HepG2 (cell line): ENCODE data around the gene C12orf56. TPM values are rescaled to one million over a fixed set of nuclear protein-coding genes. Genes with fewer than 3 reads are reported as not detected.
A peak's percentile ranks its signal among the peaks of the same experiment; 100 is the strongest.

Experiments
- ATF5 ChIP-seq: sonication (generic); formaldehyde crosslinking; IDR thresholded peaks from 2 replicates; pipeline ENCODE4 v1.4.0; 2020; ENCODE audit warnings: mild to moderate bottlenecking, low read depth, missing genetic modification reagents
- ATF7-NPFF ChIP-seq: sonication (generic); formaldehyde crosslinking; IDR thresholded peaks from 2 replicates; pipeline ENCODE4 v1.8.1; 2023; ENCODE audit warnings: mild to moderate bottlenecking, low read depth, missing genetic modification reagents, moderate library complexity
- CEBPG ChIP-seq: IDR thresholded peaks from 2 replicates; pipeline ENCODE4 v1.6.1; 2016
- ESRRA ChIP-seq: sonication (generic); formaldehyde crosslinking; IDR thresholded peaks from 2 replicates; pipeline ENCODE4 v1.5.1; 2020; ENCODE audit warnings: mild to moderate bottlenecking, low read depth, missing genetic modification reagents
- ETS1 ChIP-seq: sonication (generic); formaldehyde crosslinking; IDR thresholded peaks from 2 replicates; pipeline ENCODE4 v1.4.0; 2020; ENCODE audit warnings: missing genetic modification reagents
- FOXP4 ChIP-seq: sonication (generic); formaldehyde crosslinking; IDR thresholded peaks from 2 replicates; pipeline ENCODE4 v1.4.0; 2020; ENCODE audit warnings: missing genetic modification reagents
- GMEB2 ChIP-seq: IDR thresholded peaks from 2 replicates; pipeline ENCODE4 v1.6.1; 2016; ENCODE audit warnings: missing biosample characterization, missing genetic modification reagents, low read depth
- HMG20A ChIP-seq: IDR thresholded peaks from 2 replicates; pipeline ENCODE4 v1.6.1; 2016; ENCODE audit warnings: borderline replicate concordance
- MXD1 ChIP-seq: sonication (generic); formaldehyde crosslinking; IDR thresholded peaks from 2 replicates; pipeline ENCODE4 v1.4.0; 2020; ENCODE audit warnings: mild to moderate bottlenecking, missing genetic modification reagents
- PAX8 ChIP-seq: sonication (generic); formaldehyde crosslinking; IDR thresholded peaks from 2 replicates; pipeline ENCODE4 v1.8.0; 2022; ENCODE audit warnings: mild to moderate bottlenecking, missing genetic modification reagents, borderline replicate concordance
- SALL1 ChIP-seq: sonication (generic); formaldehyde crosslinking; IDR thresholded peaks from 2 replicates; pipeline ENCODE4 v1.8.0; 2022; ENCODE audit warnings: mild to moderate bottlenecking, missing genetic modification reagents
- SMARCE1 ChIP-seq: fragments of 450-650 bp; IDR thresholded peaks from 2 replicates; pipeline ENCODE4 v1.6.1; 2017; ENCODE audit warnings: borderline replicate concordance
- SNRNP70 ChIP-seq: fragments of 200-400 bp; formaldehyde crosslinking; IDR thresholded peaks from 2 replicates; pipeline ENCODE4 v1.6.1; 2017; ENCODE audit warnings: mild to moderate bottlenecking, low read depth, low read length, moderate library complexity
- TAF15 ChIP-seq: fragments of 200-400 bp; formaldehyde crosslinking; IDR thresholded peaks from one replicate; pipeline ENCODE4 v1.6.1; 2018; ENCODE audit warnings: mild to moderate bottlenecking, low read depth, low read length; ENCODE audit not compliant: poor library complexity, severe bottlenecking
- TFAP4 ChIP-seq: sonication (generic); IDR thresholded peaks from 2 replicates; pipeline ENCODE4 v1.6.1; 2016; ENCODE audit warnings: low read depth, borderline replicate concordance
- TRAFD1 ChIP-seq: sonication (generic); formaldehyde crosslinking; IDR thresholded peaks from 2 replicates; pipeline ENCODE4 v1.5.1; 2020; ENCODE audit warnings: missing genetic modification reagents, mild to moderate bottlenecking, borderline replicate concordance
- ZC3H4 ChIP-seq: sonication (generic); formaldehyde crosslinking; IDR thresholded peaks from 2 replicates; pipeline ENCODE4 v1.4.0; 2020; ENCODE audit warnings: missing genetic modification reagents, borderline replicate concordance
- ZNF160 ChIP-seq: sonication (generic); formaldehyde crosslinking; IDR thresholded peaks from 2 replicates; pipeline ENCODE4 v1.8.0; 2022; ENCODE audit warnings: mild to moderate bottlenecking, inconsistent platforms, missing genetic modification reagents
- ZNF207 ChIP-seq: fragments of 450-650 bp; IDR thresholded peaks from 2 replicates; pipeline ENCODE4 v1.6.1; 2016; ENCODE audit warnings: antibody characterized with exemption, borderline replicate concordance
- ZNF562 ChIP-seq: sonication (generic); formaldehyde crosslinking; IDR thresholded peaks from 2 replicates; pipeline ENCODE4 v1.8.0; 2022; ENCODE audit warnings: missing genetic modification reagents, borderline replicate concordance
- polyA plus RNA-seq, 8 experiments: library from polyadenylated mRNA; depleted of rRNA in 3 of 8; stranded (reverse) in 7 of 8; unstranded in 1 of 8; fragments of >200 nt; fragmentation: Illumina TruSeq in 4 of 8; extraction: Trizol in 4 of 8; gene quantifications; 2 replicates each; pipeline versions ENCODE4 v1.2.1 to v1.2.3, GENCODE V29; 2011 to 2016; ENCODE audit warnings: low read depth in 4 of 8, missing spikeins in 1 of 8, mixed read lengths in 1 of 8; ENCODE audit not compliant: insufficient read depth in 1 of 8
- total RNA-seq, 5 experiments: library from RNA; depleted of rRNA; stranded (reverse); fragments of >200 nt; fragmentation: Illumina TruSeq; extraction: Trizol; gene quantifications; 2 replicates each; pipeline ENCODE4 v1.2.3, GENCODE V29; 2016; ENCODE audit warnings: low read depth in 1 of 5

Gene C12orf56
- total and polyA plus RNA-seq, 2 of the 13 experiments (the other 11 are each of a cell fraction or from before 2014, with no cell fraction given): 0.07 TPM; not detected in 1

GRCh38 chr12:64222009-64222765, 168.4 kb downstream of the C12orf56 start, which contains the start of gene KICS2 (continued):
- TF ChIP-seq TFAP4: no peak; the same call in 1 of the 2 replicates
- TF ChIP-seq TAF15: peak; percentile 53
- TF ChIP-seq SALL1: peak; percentile 87
- no peak for TF ChIP-seq ZNF207
- 0 out of 2 replicates have a peak, but pooled peaks have one; percentile 12 for TF ChIP-seq HMG20A
- no peak for TF ChIP-seq TRAFD1
- TF ChIP-seq SNRNP70: no peak
- peak; percentile 57; the same call in 1 of the 2 replicates for TF ChIP-seq ATF7-NPFF
- TF ChIP-seq ZNF562 (CRISPR knock-in tag): no peak
- 0 out of 2 replicates have a peak, but pooled peaks have one; percentile 32 for TF ChIP-seq ZNF160 (CRISPR knock-in tag)
- peak; percentile 97 for TF ChIP-seq GMEB2 (CRISPR knock-in tag)
- no peak for TF ChIP-seq PAX8
- no peak for TF ChIP-seq SMARCE1
- peak; percentile 39; the same call in 1 of the 2 replicates for TF ChIP-seq FOXP4
- no peak for TF ChIP-seq ATF5 (CRISPR knock-in tag)
- peak; percentile 18; the same call in 1 of the 2 replicates for TF ChIP-seq ESRRA (CRISPR knock-in tag)
- peak; percentile 35; the same call in 1 of the 2 replicates for TF ChIP-seq CEBPG (CRISPR knock-in tag)
- peak; percentile 100 for TF ChIP-seq MXD1 (CRISPR knock-in tag)
- 0 out of 2 replicates have a peak, but pooled peaks have one; percentile 56 for TF ChIP-seq ZC3H4 (CRISPR knock-in tag)
- no peak for TF ChIP-seq ETS1 (CRISPR knock-in tag)
